K562 (cell line): ENCODE data around the gene CAGE1. TPM values are rescaled to one million over a fixed set of nuclear protein-coding genes. Genes with fewer than 3 reads are reported as not detected.

Experiments used
- BHLHE40 ChIP-seq: IDR thresholded peaks from 2 replicates; pipeline ENCODE4 v1.6.1; 2011; ENCODE audit warnings: low read length, improper control_type of control experiment
- DEAF1 ChIP-seq: fragments of 450-650 bp; formaldehyde crosslinking; IDR thresholded peaks from 2 replicates; pipeline ENCODE4 v1.4.0; 2020; ENCODE audit warnings: mild to moderate bottlenecking, moderate library complexity
- E2F6 ChIP-seq, 2 experiments: IDR thresholded peaks; 2 replicates each; pipeline ENCODE4 v1.6.1; 2011; ENCODE audit warnings: borderline replicate concordance in 1 of 2, control low read depth in 1 of 2, low read depth in 1 of 2, low read length in 1 of 2, mild to moderate bottlenecking in 1 of 2, mixed read lengths in 1 of 2, moderate library complexity in 1 of 2; ENCODE audit not compliant: insufficient read depth in 1 of 2, insufficient read length in 1 of 2, poor library complexity in 1 of 2, severe bottlenecking in 1 of 2; ENCODE audit errors: extremely low read depth in 1 of 2
- HMGXB4 ChIP-seq: sonication (generic); formaldehyde crosslinking; IDR thresholded peaks from 2 replicates; pipeline ENCODE4 v1.8.1; 2023; ENCODE audit warnings: mild to moderate bottlenecking, missing genetic modification reagents
- HNRNPK ChIP-seq: fragments of 200-400 bp; formaldehyde crosslinking; IDR thresholded peaks from one replicate; pipeline ENCODE4 v1.6.1; 2018; ENCODE audit warnings: mild to moderate bottlenecking, low read depth, low read length; ENCODE audit not compliant: poor library complexity, severe bottlenecking
- JUND ChIP-seq, 2 experiments: IDR thresholded peaks; 2 replicates in 1 of 2; 3 replicates in 1 of 2; pipeline ENCODE4 v1.6.1; 2011; ENCODE audit warnings: borderline replicate concordance in 2 of 2, low read depth in 2 of 2, low read length in 2 of 2, improper control_type of control experiment in 1 of 2, missing biosample characterization in 1 of 2, missing genetic modification characterization in 1 of 2, missing genetic modification reagents in 1 of 2
- KLF1 ChIP-seq: fragments of 450-650 bp; IDR thresholded peaks from 2 replicates; pipeline ENCODE4 v1.6.1; 2016; ENCODE audit warnings: missing genetic modification characterization, missing compliant biosample characterization
- PHB ChIP-seq: fragments of 250-450 bp; sonication (Bioruptor Pico); IDR thresholded peaks from 2 replicates; pipeline ENCODE4 v1.5.0; 2021
- PHF20 ChIP-seq: fragments of 450-650 bp; IDR thresholded peaks from 2 replicates; pipeline ENCODE4 v1.6.1; 2018; ENCODE audit not compliant: partially characterized antibody
- SAFB ChIP-seq: fragments of 200-400 bp; formaldehyde crosslinking; IDR thresholded peaks from 2 replicates; pipeline ENCODE4 v1.6.1; 2017; ENCODE audit warnings: low read depth, low read length, borderline replicate concordance
- TEAD4 ChIP-seq, 2 experiments: sonication (generic) in 1 of 2; formaldehyde crosslinking in 1 of 2; IDR thresholded peaks; 2 replicates each; pipeline versions ENCODE4 v1.6.1 to v1.8.0; 2012 to 2022; ENCODE audit warnings: borderline replicate concordance in 1 of 2, inconsistent platforms in 1 of 2, low read length in 1 of 2, mild to moderate bottlenecking in 1 of 2, missing genetic modification reagents in 1 of 2
- USF1 ChIP-seq: sonication (generic); formaldehyde crosslinking; IDR thresholded peaks from 2 replicates; pipeline ENCODE4 v1.9.0; 2022; ENCODE audit warnings: mild to moderate bottlenecking, missing genetic modification reagents
- ZBTB2 ChIP-seq: fragments of 450-650 bp; IDR thresholded peaks from 2 replicates; pipeline ENCODE4 v1.6.1; 2016; ENCODE audit warnings: antibody characterized with exemption
- ZEB2 ChIP-seq: fragments of 450-650 bp; IDR thresholded peaks from 2 replicates; pipeline ENCODE4 v1.6.1; 2016
- ZNF23 ChIP-seq: fragments of 250-450 bp; sonication (Bioruptor Pico); IDR thresholded peaks from 2 replicates; pipeline ENCODE4 v1.4.0; 2020; ENCODE audit warnings: mild to moderate bottlenecking
- ZNF551 ChIP-seq: fragments of 250-450 bp; sonication (Bioruptor Pico); IDR thresholded peaks from 2 replicates; pipeline ENCODE4 v1.5.0; 2021; ENCODE audit warnings: mild to moderate bottlenecking, moderate library complexity
- ZNF586 ChIP-seq: fragments of 450-650 bp; formaldehyde crosslinking; conservative IDR thresholded peaks from 2 replicates; pipeline ENCODE4 v1.4.0; 2020; ENCODE audit warnings: mild to moderate bottlenecking, moderate library complexity
- ZNF589 ChIP-seq: fragments of 200-800 bp; sonication (Bioruptor generic); IDR thresholded peaks from 2 replicates; pipeline ENCODE4 v1.6.1; 2016; ENCODE audit warnings: low read depth, missing genetic modification characterization, missing compliant biosample characterization
- ZNF696 ChIP-seq: fragments of 250-450 bp; sonication (Bioruptor Pico); conservative IDR thresholded peaks from 2 replicates; pipeline ENCODE4 v1.4.0; 2020; ENCODE audit warnings: mild to moderate bottlenecking, moderate library complexity
- ZNF717 ChIP-seq: fragments of 250-450 bp; sonication (Bioruptor Pico); IDR thresholded peaks from 2 replicates; pipeline ENCODE4 v1.5.0; 2021
- polyA plus RNA-seq, 8 experiments: library from polyadenylated mRNA; depleted of rRNA in 4 of 8; stranded (reverse) in 5 of 8; unstranded in 3 of 8; fragments of >200 nt; fragmentation: Nextera tagmentation in 2 of 8; fragmentation: Illumina TruSeq in 1 of 8; extraction: Ambion mirVana in 2 of 8; extraction: Trizol in 1 of 8; gene quantifications; 2 replicates each; pipeline versions ENCODE4 v1.2.1 to v1.2.3, GENCODE V29; 2011 to 2014; ENCODE audit warnings: inconsistent platforms in 1 of 8, missing spikeins in 1 of 8
- total RNA-seq, 7 experiments: library from RNA; depleted of rRNA in 6 of 7; stranded (reverse); fragments of >200 nt in 6 of 7; fragmentation: Illumina TruSeq in 2 of 7; extraction: Trizol in 2 of 7; gene quantifications; 2 replicates each; pipeline versions ENCODE4 v1.2.1 to v1.2.3, GENCODE V29; 2011 to 2021; ENCODE audit warnings: low replicate concordance in 1 of 7

The CAGE1 gene
- total and polyA plus RNA-seq, 9 of the 15 experiments (the other 6 are each of a cell fraction or from before 2014, with no cell fraction given) = 0.13 to 0.33 (median 0.18) TPM; not detected in 4

- TF ChIP-seq USF1 (peak; percentile 9; the same call in 1 of the 2 replicates), TEAD4 (IDR thresholded peaks at IDR 0.05; ENCODE audit: low read length) (peak; percentile 28; the same call in 1 of the 2 replicates), TEAD4 (CRISPR knock-in tag; IDR thresholded peaks at IDR 0.05; ENCODE audit: borderline replicate concordance) (no peak), PHB (CRISPR knock-in tag) (peak; percentile 89; the same call in 1 of the 2 replicates), SAFB (peak; percentile 63; the same call in 1 of the 2 replicates), KLF1 (tag) (no peak), HNRNPK (no peak), ZNF586 (CRISPR knock-in tag) (no peak), ZBTB2 (no peak), ZNF23 (CRISPR knock-in tag) (no peak), DEAF1 (CRISPR knock-in tag) (no peak), ZNF696 (CRISPR knock-in tag) (no peak), ZNF717 (CRISPR knock-in tag) (no peak), PHF20 (peak; percentile 91), JUND (IDR thresholded peaks at IDR 0.05; ENCODE audit: borderline replicate concordance, low read depth, low read length) (peak; percentile 65), JUND (tag; IDR thresholded peaks at IDR 0.05; ENCODE audit: borderline replicate concordance, low read depth, low read length) (no peak; the same call in 2 of the 3 replicates), ZEB2 (0 out of 2 replicates have a peak, but pooled peaks have one; percentile 40), BHLHE40 (peak; percentile 70), ZNF589 (CRISPR knock-in tag) (peak; percentile 93), ZNF551 (CRISPR knock-in tag) (no peak), E2F6 (IDR thresholded peaks at IDR 0.05; ENCODE audit: borderline replicate concordance in 1 of 2, extremely low read depth in 1 of 2, insufficient read depth in 1 of 2, insufficient read length in 1 of 2, low read depth in 1 of 2, low read length in 1 of 2, poor library complexity in 1 of 2, severe bottlenecking in 1 of 2) (peak; percentile 79 to 86), HMGXB4 (peak; percentile 83; the same call in 1 of the 2 replicates)
Observed at GRCh38 chr6:7389451-7390225, at the start of gene CAGE1, which contains the start of gene RIOK1 (continued).
